ENCODE measurements around the gene KCNQ1OT1. TPM values are rescaled to one million over a fixed set of nuclear protein-coding genes. Genes with fewer than 3 reads are reported as not detected.

The KCNQ1OT1 gene
- total and polyA plus RNA-seq, 2 of the 4 experiments (the other 2 are of a cell fraction) = 0.14 to 2.0 TPM

DNA sequence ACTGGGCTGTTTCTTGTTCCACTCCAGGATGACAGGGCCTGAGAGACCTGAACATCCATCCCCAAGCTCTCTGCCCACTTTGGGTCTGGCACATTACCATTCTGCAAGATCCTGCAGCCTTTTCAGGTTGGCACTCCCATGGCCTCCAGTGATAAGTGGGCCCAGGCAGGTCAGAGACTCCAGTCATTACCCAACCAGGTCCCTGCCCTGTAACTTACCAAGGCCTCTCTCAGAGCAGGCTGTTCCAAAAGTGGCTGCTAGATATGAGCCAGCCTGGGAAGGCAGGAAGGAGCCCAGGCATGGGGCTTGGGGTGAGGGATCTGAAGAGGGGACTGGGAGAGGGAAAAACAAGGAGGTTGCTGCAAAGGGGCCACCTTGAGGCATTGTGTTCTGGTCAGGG, 35.9 kb downstream of the KCNQ1OT1 start:
- Histone ChIP-seq H3K4me1 (ENCODE audit: control insufficient read depth, insufficient read depth, low read length) (no peaks in the 10 kb centered on the region), H3K27ac (ENCODE audit: insufficient read depth, low read length) (no peak overlapping the region), H3K18ac (ENCODE audit: low read depth, low read length) (no peak overlapping the region), H3K4me3 (ENCODE audit: insufficient read depth, low read depth, low read length) (no peak overlapping the region), H2BK5ac (ENCODE audit: low read depth, low read length, poor library complexity, severe bottlenecking) (no peak overlapping the region), H2AFZ (replicated peaks; ENCODE audit: low read length, poor library complexity) (no peak overlapping the region), H4K20me1 (ENCODE audit: insufficient read depth, low read length) (peaks cover 28% of the 10 kb centered on the region), H3K27me3 (ENCODE audit: control insufficient read depth, insufficient read depth, low read length) (peaks cover 3% of the 10 kb centered on the region; the same call in 1 of the 2 replicates), H3K14ac (replicated peaks; ENCODE audit: low read depth, low read length) (no peak overlapping the region), H2AK9ac (replicated peaks; ENCODE audit: low read depth, low read length, poor library complexity) (no peak overlapping the region), H3K79me1 (ENCODE audit: low read depth in 1 of 2, low read length in 2 of 2) (peaks cover 5 to 22% of the 10 kb centered on the region in 2 experiments; a peak in 1 of 4 replicates), H4K8ac (ENCODE audit: low read depth in 2 of 2, low read length in 2 of 2) (no peak overlapping the region), H2BK120ac (ENCODE audit: low read depth, low read length) (no peak overlapping the region), H3K9ac (ENCODE audit: low read depth, low read length) (no peak overlapping the region), H4K91ac (ENCODE audit: insufficient read depth, low read depth, low read length) (no peak overlapping the region), H3K4me2 (ENCODE audit: low read depth, low read length) (no peak overlapping the region), H4K5ac (ENCODE audit: low read depth, low read length) (no peak overlapping the region), H3K9me1 (ENCODE audit: insufficient read depth, low read length) (no peaks in the 10 kb centered on the region), H2BK20ac (ENCODE audit: low read depth, low read length) (no peak overlapping the region), H3K36me3 (ENCODE audit: control insufficient read depth, insufficient read depth, low read length) (peaks cover 12% of the 10 kb centered on the region; the same call in 1 of the 2 replicates), H3K23ac (ENCODE audit: low read depth, low read length) (no peak overlapping the region), H3K9me3 (ENCODE audit: control insufficient read depth, insufficient read depth, low read length) (peaks cover 36% of the 10 kb centered on the region), H2BK15ac (ENCODE audit: low read depth, low read length) (no peak overlapping the region), H3K4ac (ENCODE audit: low read depth, low read length) (no peak overlapping the region), H2AK5ac (ENCODE audit: low read depth, low read length) (no peak overlapping the region), H3K56ac (ENCODE audit: extremely low read depth, insufficient read depth, low read length) (no peak overlapping the region)
- POLR2A ChIA-PET (ENCODE audit: unreplicated experiment) = no interaction called here
- intact Hi-C loops (cut with micrococcal nuclease) (no loop called here), in situ Hi-C loops (cut with MboI; ENCODE audit: low sequenced_read_pairs) (no loop called here), dilution Hi-C loops (cut with HindIII; ENCODE audit: low sequenced_read_pairs, unreplicated experiment) (no loop called here)
- TF ChIP-seq CHD1 (IDR thresholded peaks at IDR 0.05; ENCODE audit: low read depth, low read length) (no peak), SMC3 (IDR thresholded peaks at IDR 0.05; ENCODE audit: low read depth, low read length) (no peak), NFE2L2 (IDR thresholded peaks at IDR 0.05; ENCODE audit: low read depth, low read length) (no peak), MAZ (IDR thresholded peaks at IDR 0.05; ENCODE audit: borderline replicate concordance, low read depth, low read length) (no peak), POLR2A (IDR thresholded peaks at IDR 0.05; ENCODE audit: low read depth, low read length) (no peak), RFX5 (IDR thresholded peaks at IDR 0.05; ENCODE audit: low read depth, low read length) (no peak), RCOR1 (IDR thresholded peaks at IDR 0.05; ENCODE audit: insufficient replicate concordance, low read length) (no peak), MAFK (IDR thresholded peaks at IDR 0.05; ENCODE audit: low read depth, low read length) (no peak), FOS (IDR thresholded peaks at IDR 0.05; ENCODE audit: low read depth, low read length) (no peak), MXI1 (IDR thresholded peaks at IDR 0.05; ENCODE audit: borderline replicate concordance, low read depth, low read length) (no peak), BHLHE40 (IDR thresholded peaks at IDR 0.05; ENCODE audit: low read depth, low read length) (no peak), CEBPB (IDR thresholded peaks at IDR 0.05; ENCODE audit: low read depth, low read length) (no peak), RAD21 (IDR thresholded peaks at IDR 0.05; ENCODE audit: low read length) (no peak)
- TF ChIP-seq, protein P1, sequence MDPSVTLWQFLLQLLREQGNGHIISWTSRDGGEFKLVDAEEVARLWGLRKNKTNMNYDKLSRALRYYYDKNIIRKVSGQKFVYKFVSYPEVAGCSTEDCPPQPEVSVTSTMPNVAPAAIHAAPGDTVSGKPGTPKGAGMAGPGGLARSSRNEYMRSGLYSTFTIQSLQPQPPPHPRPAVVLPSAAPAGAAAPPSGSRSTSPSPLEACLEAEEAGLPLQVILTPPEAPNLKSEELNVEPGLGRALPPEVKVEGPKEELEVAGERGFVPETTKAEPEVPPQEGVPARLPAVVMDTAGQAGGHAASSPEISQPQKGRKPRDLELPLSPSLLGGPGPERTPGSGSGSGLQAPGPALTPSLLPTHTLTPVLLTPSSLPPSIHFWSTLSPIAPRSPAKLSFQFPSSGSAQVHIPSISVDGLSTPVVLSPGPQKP (IDR thresholded peaks at IDR 0.05; ENCODE audit: borderline replicate concordance, low read depth, low read length) = no peak
- TF ChIP-seq, protein P2, sequence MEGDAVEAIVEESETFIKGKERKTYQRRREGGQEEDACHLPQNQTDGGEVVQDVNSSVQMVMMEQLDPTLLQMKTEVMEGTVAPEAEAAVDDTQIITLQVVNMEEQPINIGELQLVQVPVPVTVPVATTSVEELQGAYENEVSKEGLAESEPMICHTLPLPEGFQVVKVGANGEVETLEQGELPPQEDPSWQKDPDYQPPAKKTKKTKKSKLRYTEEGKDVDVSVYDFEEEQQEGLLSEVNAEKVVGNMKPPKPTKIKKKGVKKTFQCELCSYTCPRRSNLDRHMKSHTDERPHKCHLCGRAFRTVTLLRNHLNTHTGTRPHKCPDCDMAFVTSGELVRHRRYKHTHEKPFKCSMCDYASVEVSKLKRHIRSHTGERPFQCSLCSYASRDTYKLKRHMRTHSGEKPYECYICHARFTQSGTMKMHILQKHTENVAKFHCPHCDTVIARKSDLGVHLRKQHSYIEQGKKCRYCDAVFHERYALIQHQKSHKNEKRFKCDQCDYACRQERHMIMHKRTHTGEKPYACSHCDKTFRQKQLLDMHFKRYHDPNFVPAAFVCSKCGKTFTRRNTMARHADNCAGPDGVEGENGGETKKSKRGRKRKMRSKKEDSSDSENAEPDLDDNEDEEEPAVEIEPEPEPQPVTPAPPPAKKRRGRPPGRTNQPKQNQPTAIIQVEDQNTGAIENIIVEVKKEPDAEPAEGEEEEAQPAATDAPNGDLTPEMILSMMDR (conservative IDR thresholded peaks at IDR 0.05; ENCODE audit: low read depth, low read length) = no peak
- TF ChIP-seq, protein P3, sequence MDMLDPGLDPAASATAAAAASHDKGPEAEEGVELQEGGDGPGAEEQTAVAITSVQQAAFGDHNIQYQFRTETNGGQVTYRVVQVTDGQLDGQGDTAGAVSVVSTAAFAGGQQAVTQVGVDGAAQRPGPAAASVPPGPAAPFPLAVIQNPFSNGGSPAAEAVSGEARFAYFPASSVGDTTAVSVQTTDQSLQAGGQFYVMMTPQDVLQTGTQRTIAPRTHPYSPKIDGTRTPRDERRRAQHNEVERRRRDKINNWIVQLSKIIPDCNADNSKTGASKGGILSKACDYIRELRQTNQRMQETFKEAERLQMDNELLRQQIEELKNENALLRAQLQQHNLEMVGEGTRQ (IDR thresholded peaks at IDR 0.05; ENCODE audit: low read depth, low read length) = no peak
- DNase-seq (no peak), ATAC-seq (ENCODE audit: low read depth) (no peak)
- no TSS peak for BruUV-seq (replicated peaks)
- CTCF ChIA-PET = no interaction called here
